ENCODE results near the gene VAV2.
"Not testable (repeated sequence)": the region's sequence is repeated elsewhere in the genome, so short reads cannot be mapped to it uniquely, and the experiment has no call there.

Gene VAV2

GRCh38 chr9:133914442-133915342, 77.4 kb downstream of the VAV2 start:
- DNase-seq, result no peak

- no peak for DNase-seq
These were observed 78.4 kb downstream of the VAV2 start for GRCh38 chr9:133913571-133914369.

GRCh38 chr9:133910855-133911514, 81.1 kb downstream of the VAV2 start:
- no peak for DNase-seq

GRCh38 chr9:133906932-133907910, 84.9 kb downstream of the VAV2 start:
- no peak for DNase-seq

- no peak for DNase-seq
These were observed 85.9 kb downstream of the VAV2 start for GRCh38 chr9:133906218-133906617.

- no peak for DNase-seq
These were observed 86.6 kb downstream of the VAV2 start for GRCh38 chr9:133905493-133905892.

GRCh38 chr9:133904346-133905090, 87.6 kb downstream of the VAV2 start:
- no peak for DNase-seq

- no peak for DNase-seq
These were observed 90.8 kb downstream of the VAV2 start for GRCh38 chr9:133901184-133901835.

- DNase-seq, result no peak
These were observed 94.4 kb downstream of the VAV2 start for GRCh38 chr9:133897675-133898074.

- DNase-seq, result not testable (repeated sequence)
These were observed 96.1 kb downstream of the VAV2 start for GRCh38 chr9:133896007-133896406.

GRCh38 chr9:133895335-133895734, 96.8 kb downstream of the VAV2 start:
- no peak for DNase-seq

GRCh38 chr9:133894377-133895321, 97.5 kb downstream of the VAV2 start:
- no peak for DNase-seq

GRCh38 chr9:133893191-133893994, 98.7 kb downstream of the VAV2 start:
- no peak for DNase-seq

GRCh38 chr9:133892193-133892920, 99.8 kb downstream of the VAV2 start:
- no peak for DNase-seq

GRCh38 chr9:133891741-133892140, 100.4 kb downstream of the VAV2 start:
- no peak for DNase-seq

GRCh38 chr9:133890583-133890982, 101.5 kb downstream of the VAV2 start:
- DNase-seq, result no peak

- no peak for DNase-seq
These were observed 102.4 kb downstream of the VAV2 start for GRCh38 chr9:133889584-133890301.
